Neural progenitor cell (in vitro differentiated cells): Measurements from ENCODE around the gene HHLA2. TPM values are rescaled to one million over a fixed set of nuclear protein-coding genes. Genes with fewer than 3 reads are reported as not detected.

Experiments used
- DNase-seq: peaks from one replicate; pipeline ENCODE4 v3.0.0-alpha.2; 2016; ENCODE audit warnings: low spot score
- H2AFZ ChIP-seq: fragments of 200-600 bp; sonication (generic); replicated peaks from 2 replicates; pipeline ENCODE4 v1.6.1; 2016; ENCODE audit warnings: antibody characterized with exemption
- H3F3A ChIP-seq: fragments of 200-600 bp; sonication (generic); 2 replicates; pipeline ENCODE4 v1.6.1; 2016; ENCODE audit warnings: antibody characterized with exemption, low read depth
- H3K27ac ChIP-seq: fragments of 200-600 bp; sonication (generic); 2 replicates; pipeline ENCODE4 v1.5.1; 2016; ENCODE audit warnings: mild to moderate bottlenecking
- H3K27me3 ChIP-seq: fragments of 200-600 bp; sonication (generic); 2 replicates; pipeline ENCODE4 v1.6.1; 2016; ENCODE audit warnings: mild to moderate bottlenecking, moderate library complexity
- H3K36me3 ChIP-seq: fragments of 200-600 bp; sonication (generic); 2 replicates; pipeline ENCODE4 v1.5.1; 2016
- H3K4me1 ChIP-seq: fragments of 200-600 bp; sonication (generic); 2 replicates; pipeline ENCODE4 v1.6.1; 2016; ENCODE audit warnings: mixed run types
- H3K4me2 ChIP-seq: fragments of 200-600 bp; sonication (generic); 2 replicates; pipeline ENCODE4 v1.6.1; 2016
- H3K4me3 ChIP-seq: fragments of 200-600 bp; sonication (generic); 2 replicates; pipeline ENCODE4 v1.5.1; 2016
- H3K79me2 ChIP-seq: fragments of 200-600 bp; sonication (generic); 2 replicates; pipeline ENCODE4 v1.6.1; 2016; ENCODE audit warnings: low read depth
- H3K9ac ChIP-seq: fragments of 200-600 bp; sonication (generic); 2 replicates; pipeline ENCODE4 v1.6.1; 2016
- H3K9me3 ChIP-seq: fragments of 200-600 bp; sonication (generic); 2 replicates; pipeline ENCODE4 v1.5.1; 2016; ENCODE audit warnings: low read depth
- H4K20me1 ChIP-seq: fragments of 200-600 bp; sonication (generic); 2 replicates; pipeline ENCODE4 v1.6.1; 2016; ENCODE audit warnings: low read depth
- H3K27ac Mint-ChIP-seq: 3 replicates; pipeline ENCODE4 v1.8.0; 2021; ENCODE audit warnings: mixed read lengths
- H3K27me3 Mint-ChIP-seq: 2 replicates; pipeline ENCODE4 v1.8.0; 2022; ENCODE audit warnings: low read depth, mild to moderate bottlenecking, inconsistent platforms, moderate library complexity, mixed read lengths; ENCODE audit not compliant: insufficient read depth
- H3K36me3 Mint-ChIP-seq: 3 replicates; pipeline ENCODE4 v1.8.0; 2021; ENCODE audit warnings: mixed read lengths
- H3K4me1 Mint-ChIP-seq: 3 replicates; pipeline ENCODE4 v1.8.0; 2021; ENCODE audit warnings: mixed read lengths
- H3K4me3 Mint-ChIP-seq: 3 replicates; pipeline ENCODE4 v1.8.0; 2021; ENCODE audit warnings: mild to moderate bottlenecking, moderate library complexity, mixed read lengths
- H3K9me3 Mint-ChIP-seq: 3 replicates; pipeline ENCODE4 v1.8.0; 2020; ENCODE audit warnings: mixed read lengths
- CTCF ChIP-seq: fragments of 200-600 bp; sonication (generic); IDR thresholded peaks from 2 replicates; pipeline ENCODE4 v1.5.1; 2017; ENCODE audit warnings: antibody characterized with exemption, mild to moderate bottlenecking
- EZH2 ChIP-seq: fragments of 200-600 bp; sonication (generic); IDR thresholded peaks from 2 replicates; pipeline ENCODE4 v1.6.1; 2017; ENCODE audit warnings: antibody characterized with exemption, mild to moderate bottlenecking, moderate library complexity
- EZH2phosphoT487 ChIP-seq: fragments of 200-600 bp; sonication (generic); IDR thresholded peaks from 2 replicates; pipeline ENCODE4 v1.6.1; 2017; ENCODE audit warnings: antibody characterized with exemption
- total RNA-seq: library from RNA; depleted of rRNA; stranded (reverse); fragments of >200 nt; gene quantifications from 2 replicates; pipeline ENCODE4 v1.2.3, GENCODE V29; 2015; ENCODE audit warnings: low replicate concordance

HHLA2 gene
- total RNA-seq, 1 donor from 2014 or later = not detected

DNA sequence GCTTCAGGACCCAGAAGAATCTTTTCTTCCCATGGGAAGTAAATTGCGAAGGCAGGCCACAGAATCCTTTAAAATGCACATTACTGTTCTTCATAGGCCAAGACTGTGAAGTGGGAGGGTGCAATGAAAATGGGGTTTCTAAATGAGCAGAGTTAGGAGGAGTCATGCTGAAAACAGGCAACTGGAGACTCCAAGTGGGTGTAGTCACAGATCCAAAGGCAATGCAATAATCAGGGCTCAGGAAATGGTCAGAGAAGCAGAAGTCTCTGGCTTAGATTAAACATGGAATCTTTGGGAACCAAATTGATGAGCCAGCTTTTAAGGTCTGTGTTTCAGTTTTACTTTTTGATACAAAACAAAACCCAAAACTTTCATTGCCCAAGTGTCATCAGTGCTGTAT is 37.6 kb downstream of the HHLA2 start:
- Histone ChIP-seq H2AFZ (peak overlapping the region; percentile 68), H3K4me2 (no peak overlapping the region), H3K4me3 (no peak overlapping the region), H3K4me1 (no peaks in the 10 kb centered on the region), H3K27ac (no peak overlapping the region), H3K9ac (no peak overlapping the region), H4K20me1 (no peaks in the 10 kb centered on the region), H3K79me2 (no peaks in the 10 kb centered on the region), H3K36me3 (no peaks in the 10 kb centered on the region), H3F3A (no peaks in the 10 kb centered on the region), H3K27me3 (no peaks in the 10 kb centered on the region), H3K9me3 (no peaks in the 10 kb centered on the region)
- H3K36me3 Mint-ChIP-seq = no peaks in the 10 kb centered on the region
- TF ChIP-seq EZH2phosphoT487 (no peak), CTCF (no peak), EZH2 (no peak)
- H3K27me3 Mint-ChIP-seq = no peaks in the 10 kb centered on the region
- no peak overlapping the region for H3K27ac Mint-ChIP-seq
- no peaks in the 10 kb centered on the region for H3K9me3 Mint-ChIP-seq
- H3K4me3 Mint-ChIP-seq = no peak overlapping the region
- no peaks in the 10 kb centered on the region for H3K4me1 Mint-ChIP-seq
- DNase-seq = no peak

DNA sequence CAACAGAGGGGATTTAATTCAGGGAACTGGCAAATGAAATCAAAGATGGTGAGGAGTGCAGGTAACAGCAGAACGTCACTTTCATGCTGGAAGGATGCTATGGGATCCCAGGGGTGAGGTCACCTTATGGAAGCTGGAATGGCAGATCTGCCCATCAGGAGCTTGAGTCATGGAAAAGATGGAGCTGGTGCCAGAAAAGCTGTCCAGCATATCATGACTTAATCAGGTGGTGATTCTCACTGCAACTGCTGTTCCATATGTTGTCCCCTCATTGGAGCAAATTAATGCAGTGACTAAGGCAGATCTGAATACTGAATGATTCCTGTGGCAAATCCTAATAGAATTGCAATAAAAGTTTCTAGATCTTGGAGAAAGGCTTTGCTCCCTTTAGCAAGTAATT is 38.4 kb downstream of the HHLA2 start:
- Mint-ChIP-seq H3K4me3 (no peak overlapping the region), H3K4me1 (no peaks in the 10 kb centered on the region), H3K36me3 (no peaks in the 10 kb centered on the region), H3K27me3 (no peaks in the 10 kb centered on the region), H3K27ac (no peak overlapping the region), H3K9me3 (no peaks in the 10 kb centered on the region)
- TF ChIP-seq CTCF (no peak), EZH2phosphoT487 (no peak), EZH2 (no peak)
- no peak overlapping the region for H2AFZ ChIP-seq
- H3K36me3 ChIP-seq = no peaks in the 10 kb centered on the region
- H3K9ac ChIP-seq = no peak overlapping the region
- H4K20me1 ChIP-seq = no peaks in the 10 kb centered on the region
- H3K4me1 ChIP-seq = no peaks in the 10 kb centered on the region
- H3K9me3 ChIP-seq = no peaks in the 10 kb centered on the region
- H3F3A ChIP-seq = no peaks in the 10 kb centered on the region
- no peak overlapping the region for H3K27ac ChIP-seq
- H3K4me3 ChIP-seq = no peak overlapping the region
- H3K4me2 ChIP-seq = no peak overlapping the region
- H3K27me3 ChIP-seq = no peaks in the 10 kb centered on the region
- no peak for DNase-seq
- no peaks in the 10 kb centered on the region for H3K79me2 ChIP-seq

DNA sequence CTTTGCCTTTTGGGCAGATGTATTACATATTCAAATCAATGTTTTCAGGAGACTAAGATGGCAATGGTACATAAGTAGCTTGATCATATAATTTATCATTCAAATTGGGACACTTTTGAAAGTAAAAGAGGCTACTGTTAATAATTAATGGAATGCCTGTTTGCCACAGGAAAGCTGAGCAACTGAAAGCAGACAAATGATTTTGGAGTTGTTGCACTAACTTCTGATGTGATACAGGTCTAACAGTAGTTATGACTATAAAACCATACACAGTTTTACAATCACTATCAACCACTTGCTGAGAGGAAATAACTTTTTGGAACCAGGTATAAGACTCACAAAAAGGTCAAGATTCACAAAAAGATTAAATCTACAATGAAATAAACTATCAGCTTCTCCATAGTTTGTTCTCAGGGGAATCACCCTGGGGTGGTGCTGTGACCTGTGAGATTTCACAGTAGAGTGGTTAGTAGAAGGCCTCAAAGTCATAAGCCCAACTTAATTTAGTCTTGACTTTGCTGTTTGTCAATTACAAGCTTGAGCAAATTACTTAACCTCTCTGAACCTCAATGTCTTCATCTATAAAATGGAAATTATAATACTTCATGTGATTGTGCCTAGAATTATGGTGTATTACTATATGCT is 42.7 kb downstream of the HHLA2 start:
- H3F3A ChIP-seq = no peaks in the 10 kb centered on the region
- no peaks in the 10 kb centered on the region for H3K4me1 Mint-ChIP-seq
- no peak overlapping the region for H3K4me3 ChIP-seq
- no peak overlapping the region for H3K4me2 ChIP-seq
- no peaks in the 10 kb centered on the region for H3K36me3 Mint-ChIP-seq
- DNase-seq = no peak
- H3K27me3 Mint-ChIP-seq = no peaks in the 10 kb centered on the region
- no peaks in the 10 kb centered on the region for H3K9me3 ChIP-seq
- H3K27ac Mint-ChIP-seq = no peak overlapping the region
- H3K9ac ChIP-seq = no peak overlapping the region
- H3K27ac ChIP-seq = no peak overlapping the region
- no peak overlapping the region for H2AFZ ChIP-seq
- no peaks in the 10 kb centered on the region for H3K79me2 ChIP-seq
- TF ChIP-seq CTCF = no peak
- TF ChIP-seq EZH2 = no peak
- no peak for TF ChIP-seq EZH2phosphoT487
- H3K4me3 Mint-ChIP-seq = no peak overlapping the region
- no peaks in the 10 kb centered on the region for H3K27me3 ChIP-seq
- no peaks in the 10 kb centered on the region for H3K9me3 Mint-ChIP-seq
- no peaks in the 10 kb centered on the region for H3K36me3 ChIP-seq
- H3K4me1 ChIP-seq = no peaks in the 10 kb centered on the region
- H4K20me1 ChIP-seq = no peaks in the 10 kb centered on the region
